NCI-H1105 (cell line): ENCODE measurements around the gene RPN2.
"Not testable (repeated sequence)": the region's sequence is repeated elsewhere in the genome, so short reads cannot be mapped to it uniquely, and the experiment has no call there.

Experiments
- DNase-seq: peaks from one replicate; lab custom pipeline; 2025; lab: John Stamatoyannopoulos, UW

RPN2 gene

DNA sequence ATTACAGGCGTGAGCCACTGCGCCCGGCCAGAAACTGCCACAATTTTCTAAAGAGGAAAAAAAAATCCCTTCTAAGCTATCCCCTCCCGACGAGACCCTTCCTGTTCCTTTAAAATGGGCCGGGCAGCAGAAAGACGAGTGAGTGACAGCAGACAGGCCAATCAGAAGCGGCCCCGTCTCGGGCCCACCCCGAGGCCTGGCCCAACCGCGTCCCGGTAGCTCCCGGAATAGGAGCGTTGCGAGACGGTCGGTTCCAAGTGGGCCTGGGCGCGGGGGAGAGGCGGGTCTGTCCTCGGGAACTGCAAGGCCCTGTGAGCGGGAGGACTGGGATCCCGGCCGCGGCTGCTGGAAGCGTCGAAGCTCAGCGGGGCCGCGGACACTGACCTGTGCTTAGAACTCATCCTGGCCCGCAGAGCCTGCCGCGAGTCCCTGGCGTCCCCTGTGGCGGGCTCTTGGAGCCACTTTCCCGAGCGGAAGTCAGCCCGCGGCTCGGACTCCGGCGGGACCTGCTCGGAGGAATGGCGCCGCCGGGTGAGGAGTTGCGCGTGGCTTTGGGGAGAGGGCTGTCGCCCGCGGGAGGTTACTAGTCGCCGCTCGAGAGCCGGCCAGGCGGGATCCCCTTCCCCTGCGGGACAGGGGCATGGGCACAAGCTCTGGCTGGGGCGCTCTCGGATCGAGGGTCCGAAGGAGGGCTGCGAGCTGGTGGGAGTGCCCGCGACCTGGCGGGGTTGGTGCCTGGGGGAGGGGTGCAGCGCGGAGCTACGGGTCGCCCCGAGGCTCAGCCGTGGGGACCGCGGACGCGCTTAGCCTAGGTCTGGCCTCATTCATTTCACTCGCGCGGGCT is at the start of gene RPN2, which contains the start of gene MROH8:
Gene RPN2 (plus strand): TSS at position 492 of the 844 bp plus-strand sequence. CDS start 27 bp downstream, at position 519.
Gene MROH8 (minus strand): TSS at position 710 of the 844 bp plus-strand sequence.
- DNase-seq, result peak; percentile 97

GRCh38 chr20:37131486-37131885 is 47.6 kb upstream of the RPN2 start:
- no peak for DNase-seq

- no peak for DNase-seq
These were observed 45.2 kb upstream of the RPN2 start for GRCh38 chr20:37133952-37134351.

DNA sequence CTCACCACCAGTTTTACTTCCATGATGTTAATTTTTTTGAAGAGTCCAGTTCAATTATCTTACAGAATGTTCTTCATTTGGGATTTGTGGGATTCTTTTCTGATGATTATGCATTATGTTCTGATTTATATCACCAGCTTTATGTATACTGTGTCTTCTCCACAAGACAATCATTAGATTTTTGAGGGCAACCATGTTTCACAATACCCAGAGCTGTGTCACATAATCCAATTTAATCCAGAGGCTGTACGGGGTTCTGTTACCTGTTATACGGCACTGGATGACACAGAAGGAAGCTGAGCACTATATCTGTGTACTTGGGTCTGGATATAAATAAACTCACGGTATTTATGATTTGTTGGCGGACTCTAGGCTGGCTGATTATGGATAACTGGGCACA is 41.6 kb upstream of the RPN2 start:
- no peak for DNase-seq

DNA sequence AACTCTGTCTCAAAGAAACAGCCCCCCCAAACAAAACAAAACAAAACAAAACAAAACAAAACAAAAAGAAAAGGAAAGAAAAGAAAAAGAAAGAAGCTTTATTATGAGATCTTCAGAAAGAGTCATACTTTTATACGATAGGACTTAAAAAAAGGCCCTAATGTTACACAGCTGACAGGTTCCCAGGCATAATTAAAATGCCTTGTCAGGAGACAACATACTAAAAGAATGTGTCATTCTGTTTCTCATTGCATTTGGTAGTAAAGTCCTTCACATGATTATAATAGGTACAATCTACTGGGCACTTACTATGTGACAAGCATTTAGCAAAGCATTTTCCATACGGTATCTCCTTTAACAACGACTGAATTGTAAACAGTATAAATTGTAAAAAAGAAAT is 36.4 kb upstream of the RPN2 start:
- DNase-seq, result no peak

GRCh38 chr20:37144856-37145404 is 34.2 kb upstream of the RPN2 start:
- DNase-seq, result no peak

DNA sequence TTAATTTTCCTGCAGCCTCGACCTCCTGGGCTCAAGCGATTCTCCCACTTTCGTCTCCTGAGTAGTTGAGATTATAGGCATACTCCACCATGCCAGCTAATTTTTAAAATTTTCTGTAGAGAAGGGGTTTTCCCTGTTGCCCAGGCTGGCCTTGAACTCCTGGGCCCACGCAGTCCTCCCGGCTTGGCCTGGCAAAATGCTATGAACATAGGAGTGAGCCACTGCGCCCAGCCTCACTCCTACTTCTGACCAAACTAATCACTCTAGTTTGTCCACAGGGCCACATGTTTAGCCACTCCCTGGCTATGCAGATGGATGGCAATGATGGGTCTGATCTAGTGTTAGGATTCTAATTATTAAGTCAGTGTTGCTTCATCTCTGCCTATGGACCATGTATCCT is 31.9 kb upstream of the RPN2 start:
- no peak for DNase-seq

GRCh38 chr20:37150864-37151263 is 28.3 kb upstream of the RPN2 start:
- not testable (repeated sequence) for DNase-seq

DNA sequence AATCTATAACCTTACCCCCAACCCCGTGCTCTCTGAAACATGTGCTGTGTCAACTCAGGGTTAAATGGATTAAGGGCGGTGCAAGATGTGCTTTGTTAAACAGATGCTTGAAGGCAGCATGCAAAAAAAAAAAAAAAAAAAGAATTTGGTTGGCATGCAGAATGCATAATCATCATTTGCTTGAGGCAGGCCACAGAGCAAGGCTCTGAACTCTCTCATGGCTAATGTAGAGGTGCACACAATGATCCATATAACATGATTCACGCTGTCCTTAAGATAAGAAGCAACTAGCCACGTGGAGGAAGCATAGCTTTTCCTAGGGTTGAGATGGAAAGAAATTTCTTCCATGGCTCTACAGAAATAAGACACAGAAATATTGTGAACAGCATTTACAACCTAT is 27.6 kb upstream of the RPN2 start:
- no peak for DNase-seq

DNA sequence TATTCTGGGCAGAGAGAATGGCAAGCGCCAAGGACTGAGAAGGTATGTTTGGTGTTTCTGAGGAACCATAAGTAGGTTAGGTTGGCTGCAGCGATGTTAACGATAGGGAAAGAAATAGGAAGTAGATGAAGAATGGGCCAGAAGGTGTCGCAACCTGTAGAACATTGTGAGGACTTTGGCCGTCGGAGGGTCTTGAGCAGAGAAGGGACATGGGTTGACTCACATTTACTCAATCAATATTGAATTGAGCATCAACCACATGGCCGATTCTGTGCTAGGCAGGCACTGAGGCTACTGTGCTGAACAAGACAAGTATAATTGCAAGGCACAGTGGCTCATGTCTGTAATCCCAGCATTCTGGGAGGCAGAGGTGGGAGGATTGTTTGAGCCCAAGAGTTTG is 26.8 kb upstream of the RPN2 start:
- no peak for DNase-seq

DNA sequence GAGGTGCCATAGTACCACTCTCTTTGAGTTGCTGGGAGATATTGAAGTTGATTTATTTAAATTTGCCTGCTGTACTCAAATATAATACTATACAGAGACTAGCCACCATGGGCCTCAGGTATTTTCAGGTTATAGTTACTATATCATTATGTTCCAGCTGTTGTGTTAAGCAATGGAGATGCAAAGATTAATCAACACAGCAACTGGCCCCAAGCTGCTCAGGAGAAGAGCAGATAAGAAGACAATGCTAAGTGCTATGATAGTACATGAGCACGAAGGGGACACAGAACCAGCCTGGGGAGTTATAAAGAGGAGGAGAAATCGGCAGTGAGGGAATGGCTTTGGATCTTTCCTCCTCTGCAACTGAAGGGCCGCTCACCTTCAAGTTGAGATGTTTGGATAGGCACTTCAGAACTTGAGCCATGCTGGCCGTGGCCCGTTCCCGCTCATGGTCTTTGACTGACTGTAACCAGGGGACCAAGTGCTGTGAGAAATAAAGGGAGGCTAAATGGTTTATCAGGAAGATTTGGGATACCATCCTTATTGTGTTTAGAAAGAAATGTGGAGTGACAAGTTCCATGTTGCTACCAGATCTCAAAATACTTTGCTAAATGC is 24.3 kb upstream of the RPN2 start:
- no peak for DNase-seq

GRCh38 chr20:37155987-37156386 is 23.1 kb upstream of the RPN2 start:
- no peak for DNase-seq

DNA sequence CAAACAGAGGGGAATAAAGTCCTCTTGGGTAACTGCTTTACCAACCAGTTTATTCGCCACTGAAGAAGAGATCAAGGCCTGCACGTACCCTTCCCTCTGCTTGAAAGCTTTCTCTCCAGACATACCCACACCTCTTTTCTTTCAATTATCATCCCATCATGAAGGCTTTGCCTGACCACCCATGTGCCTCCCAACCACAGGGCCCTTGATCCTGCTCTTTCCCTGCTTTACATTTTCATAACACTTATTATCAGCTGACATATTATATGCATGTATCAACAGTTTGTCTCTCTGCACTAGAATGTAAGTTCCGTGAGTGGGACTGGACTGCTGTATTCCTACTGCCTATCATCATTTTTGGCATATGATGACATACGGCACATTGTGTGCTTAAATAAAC is 20.9 kb upstream of the RPN2 start:
- no peak for DNase-seq

DNA sequence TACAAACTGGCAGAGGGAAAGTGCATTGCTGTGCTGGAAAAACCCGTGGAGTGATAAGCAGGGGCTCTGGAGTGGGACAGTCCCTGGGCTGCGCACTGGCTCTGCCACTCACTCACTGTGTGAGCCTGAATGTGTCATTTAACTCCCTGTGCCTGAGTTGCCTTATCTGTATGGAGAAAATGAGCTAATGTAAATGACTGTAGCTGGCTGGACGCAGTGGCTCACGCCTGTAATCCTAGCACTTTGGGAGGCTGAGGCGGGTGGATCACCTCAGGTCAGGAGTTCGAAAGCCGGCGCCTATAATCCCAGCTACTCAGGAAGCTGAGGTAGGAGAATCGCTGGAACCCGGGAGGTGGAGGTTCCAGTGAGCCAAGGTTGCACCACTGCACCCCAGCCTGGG is 18.4 kb upstream of the RPN2 start:
- DNase-seq, result no peak

GRCh38 chr20:37161830-37162549 is 17.1 kb upstream of the RPN2 start:
- DNase-seq, result no peak

- DNase-seq, result no peak
These were observed 16.5 kb upstream of the RPN2 start for GRCh38 chr20:37162646-37163045.

DNA sequence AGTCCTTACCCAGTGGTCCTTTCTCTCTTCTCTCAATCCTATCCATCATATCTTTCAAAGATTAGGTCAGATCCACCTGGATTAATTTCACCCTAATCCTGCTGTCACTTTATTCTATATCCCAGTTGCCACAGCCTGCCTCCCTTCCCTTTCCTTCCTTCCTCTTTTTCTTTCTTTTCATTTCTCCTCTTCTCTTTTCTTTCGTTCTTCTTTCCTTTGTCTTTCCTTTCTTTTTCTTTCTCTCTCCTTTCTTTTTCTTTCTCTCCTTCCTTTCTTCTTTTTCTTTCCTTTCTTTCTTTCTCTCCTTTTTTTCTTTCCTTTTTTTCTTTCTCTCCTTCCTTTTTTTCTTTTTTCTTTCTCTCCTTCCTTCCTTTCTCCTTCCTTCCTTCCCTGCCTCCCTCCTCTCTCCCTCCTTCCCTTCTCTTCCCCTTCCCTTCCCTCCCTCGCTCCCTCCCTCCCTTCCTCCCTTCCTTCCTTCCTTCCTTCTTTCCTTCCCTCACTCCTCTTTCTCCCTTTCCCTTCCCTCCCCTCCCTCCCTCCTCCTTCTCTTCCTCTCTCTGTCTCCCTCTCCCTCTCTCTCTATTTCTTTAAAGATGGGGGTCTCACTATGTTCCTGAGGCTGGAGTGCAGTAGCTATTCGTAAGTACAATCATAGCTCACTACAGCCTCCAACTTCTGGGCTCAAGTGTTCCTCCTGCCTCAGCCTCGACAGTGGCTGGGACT is 15.1 kb upstream of the RPN2 start:
- no peak for DNase-seq

- no peak for DNase-seq
These were observed 14.1 kb upstream of the RPN2 start for GRCh38 chr20:37165031-37165430.

DNA sequence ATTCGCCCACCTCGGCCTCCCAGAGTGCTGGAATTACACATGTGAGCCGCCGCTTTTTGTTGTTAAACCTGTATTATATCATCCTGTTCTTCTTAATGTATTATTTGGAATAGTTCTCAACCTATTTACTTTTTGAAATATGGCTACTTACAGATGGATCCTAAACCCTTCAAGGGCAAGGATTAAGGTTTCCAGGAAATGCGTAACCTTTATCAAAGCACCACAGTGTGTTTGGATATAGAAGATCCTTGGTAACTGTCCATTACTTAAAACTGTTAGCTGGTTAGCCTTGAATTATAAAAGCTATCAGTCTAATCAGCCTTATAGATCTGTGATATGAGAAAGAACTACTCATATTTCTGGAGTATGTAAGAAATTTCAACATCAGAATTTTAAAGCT is 12.3 kb upstream of the RPN2 start:
- no peak for DNase-seq

- DNase-seq, result no peak
These were observed 6.3 kb upstream of the RPN2 start for GRCh38 chr20:37172836-37173235.

DNA sequence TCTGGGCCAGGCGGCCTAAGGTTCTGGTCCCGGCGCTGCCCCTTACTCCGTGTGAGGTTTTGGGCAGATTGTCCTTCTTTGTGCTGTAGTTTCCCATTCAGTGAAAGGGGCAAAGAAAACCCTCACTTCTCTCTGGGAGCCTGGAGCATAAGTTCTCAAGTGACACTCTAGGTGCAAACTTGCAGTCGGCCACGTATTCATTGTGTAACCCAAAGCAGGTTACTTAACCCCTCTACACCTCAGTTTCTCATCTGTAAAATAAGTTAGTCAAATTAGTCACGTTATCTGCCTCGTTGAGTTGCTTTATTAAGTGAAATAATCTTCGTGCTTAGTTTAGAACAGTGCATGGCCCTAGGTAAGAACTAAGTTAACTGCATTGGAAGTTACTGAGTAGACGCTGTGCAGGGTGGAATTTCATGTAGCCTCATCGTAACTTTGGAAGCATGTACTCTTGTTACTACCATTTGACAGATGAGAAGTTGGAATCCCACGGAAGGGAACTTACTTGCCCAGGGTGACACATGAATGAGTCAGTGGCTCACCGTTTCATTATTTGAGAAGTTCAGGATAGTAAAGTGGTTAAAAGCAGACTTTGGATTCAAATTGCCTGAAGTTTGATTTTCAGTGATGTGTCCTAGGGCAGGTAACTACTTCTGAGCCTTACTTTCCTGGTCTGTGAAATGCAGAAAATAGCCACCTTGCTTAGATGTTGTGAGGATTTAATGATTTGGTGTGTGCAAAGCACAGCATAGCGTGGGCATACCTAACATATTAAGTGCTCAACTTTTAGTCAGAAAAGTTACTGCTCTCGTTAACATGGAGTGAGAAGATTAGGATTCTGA is 774 bp downstream of the RPN2 start:
- DNase-seq, result peak; percentile 14
